B cell (primary cell): Measurements from ENCODE around the gene AHDC1. TPM values are rescaled to one million over a fixed set of nuclear protein-coding genes. Genes with fewer than 3 reads are reported as not detected.

Source experiments
- ATAC-seq: fragments of 200-7000 bp; cut with Tn5 transposase; one replicate; pipeline ENCODE4 v1.10.0; 2021; ENCODE audit warnings: low read depth, mild to moderate bottlenecking, moderate number of reproducible peaks, moderate library complexity
- CTCF ChIA-PET: fragments of 350-600 bp; sonication (Branson Sonifier 250); formaldehyde crosslinking; loops from one replicate; lab custom pipeline; 2021; ENCODE audit warnings: antibody characterized with exemption, inconsistent platforms; lab: Charles Lee
- POLR2A ChIA-PET: fragments of 350-600 bp; sonication (Branson Sonifier 250); formaldehyde crosslinking; loops from one replicate; lab custom pipeline; 2021; ENCODE audit warnings: antibody characterized with exemption; lab: Charles Lee
- DNase-seq: peaks from one replicate; pipeline ENCODE4 v3.0.0; 2013
- H2AFZ ChIP-seq: 2 replicates; pipeline ENCODE4 v1.6.1; 2012; ENCODE audit warnings: mild to moderate bottlenecking, low read depth, low read length; ENCODE audit not compliant: insufficient read depth, poor library complexity, severe bottlenecking
- H3K27ac ChIP-seq, 2 donors: 1 replicate in 1 of 2; 2 replicates in 1 of 2; pipeline ENCODE4 v1.5.1; 2012 to 2013; ENCODE audit warnings: low read length in 2 of 2, mild to moderate bottlenecking in 2 of 2, moderate library complexity in 1 of 2
- H3K27me3 ChIP-seq, 4 experiments: fragments of 200-600 bp in 1 of 4; sonication (generic) in 1 of 4; replicated peaks in 1 of 4; 1 replicate in 2 of 4; 2 replicates in 2 of 4; pipeline versions ENCODE4 v1.6.1 to v1.7.0; 2013 to 2016; ENCODE audit warnings: low read length in 3 of 4, mild to moderate bottlenecking in 2 of 4, mixed read lengths in 1 of 4, moderate library complexity in 1 of 4; ENCODE audit not compliant: insufficient read depth in 4 of 4, control insufficient read depth in 3 of 4; ENCODE audit errors: control extremely low read depth in 1 of 4
- H3K36me3 ChIP-seq, 2 experiments: replicated peaks in 1 of 2; 1 replicate in 1 of 2; 2 replicates in 1 of 2; pipeline versions ENCODE4 v1.6.1 to v1.7.1; 2013; ENCODE audit warnings: low read length in 1 of 2; ENCODE audit not compliant: insufficient read depth in 2 of 2, control insufficient read depth in 1 of 2; ENCODE audit errors: control extremely low read depth in 1 of 2, extremely low read depth in 1 of 2
- H3K4me1 ChIP-seq, 2 donors: fragments of 200-600 bp in 1 of 2; sonication (generic) in 1 of 2; 1 replicate in 1 of 2; 2 replicates in 1 of 2; pipeline versions ENCODE4 v1.5.1 to v1.6.1; 2013 to 2017; ENCODE audit warnings: low read length in 2 of 2; ENCODE audit not compliant: control insufficient read depth in 2 of 2, insufficient read depth in 2 of 2
- H3K4me2 ChIP-seq: replicated peaks from 2 replicates; pipeline ENCODE3; 2012; ENCODE audit warnings: mild to moderate bottlenecking, low read depth, low read length; ENCODE audit not compliant: poor library complexity, severe bottlenecking
- H3K4me3 ChIP-seq, 5 experiments: fragments of 200-600 bp in 1 of 5; sonication (generic) in 1 of 5; 1 replicate in 3 of 5; 2 replicates in 2 of 5; pipeline versions ENCODE4 v1.5.1 to v1.7.0; 2011 to 2016; ENCODE audit warnings: low read length in 4 of 5, mild to moderate bottlenecking in 4 of 5, low read depth in 2 of 5, control low read depth in 1 of 5, moderate library complexity in 1 of 5; ENCODE audit not compliant: insufficient read depth in 1 of 5; ENCODE audit errors: control extremely low read depth in 1 of 5, extremely low read depth in 1 of 5
- H3K79me2 ChIP-seq: fragments of 200-600 bp; sonication (generic); one replicate; pipeline ENCODE4 v1.6.0; 2016; ENCODE audit warnings: low read length; ENCODE audit not compliant: control insufficient read depth, insufficient read depth
- H3K9ac ChIP-seq: fragments of 200-600 bp; sonication (generic); 2 replicates; pipeline ENCODE4 v1.6.1; 2017; ENCODE audit warnings: mild to moderate bottlenecking, low read length, moderate library complexity
- H3K9me3 ChIP-seq, 3 donors: one replicate each; pipeline versions ENCODE4 v1.6.1 to v1.7.1; 2013; ENCODE audit warnings: low read length in 2 of 3; ENCODE audit not compliant: control insufficient read depth in 2 of 3, insufficient read depth in 1 of 3; ENCODE audit errors: control extremely low read depth in 1 of 3
- H4K20me1 ChIP-seq: 2 replicates; pipeline ENCODE4 v1.6.0; 2012; ENCODE audit warnings: mild to moderate bottlenecking, low read length; ENCODE audit not compliant: insufficient read depth, control insufficient read depth, poor library complexity, severe bottlenecking
- H3K27ac Mint-ChIP-seq: one replicate; pipeline ENCODE4 v1.8.0; 2021; ENCODE audit warnings: mixed read lengths
- H3K27me3 Mint-ChIP-seq: one replicate; pipeline ENCODE4 v1.8.0; 2021; ENCODE audit warnings: mixed read lengths
- H3K4me1 Mint-ChIP-seq: one replicate; pipeline ENCODE4 v1.8.0; 2021; ENCODE audit warnings: mixed read lengths
- H3K4me3 Mint-ChIP-seq: one replicate; pipeline ENCODE4 v1.8.0; 2021; ENCODE audit warnings: mixed read lengths
- H3K9me3 Mint-ChIP-seq: one replicate; pipeline ENCODE4 v1.8.0; 2022; ENCODE audit warnings: mixed read lengths; ENCODE audit not compliant: insufficient read depth
- CTCF ChIP-seq: fragments of 200-600 bp; IDR thresholded peaks from one replicate; pipeline ENCODE4 v1.8.0; 2022; ENCODE audit warnings: antibody characterized with exemption, mild to moderate bottlenecking
- EZH2 ChIP-seq: IDR thresholded peaks from 2 replicates; pipeline ENCODE4 v1.6.1; 2012; ENCODE audit warnings: borderline replicate concordance, low read depth, mild to moderate bottlenecking, moderate library complexity, low read length; ENCODE audit not compliant: insufficient read depth, poor library complexity, severe bottlenecking
- WGBS: methylation state at CpG from one replicate; pipeline ENCODE4 v1.1.5; 2013; ENCODE audit warnings: missing lambda C conversion rate; ENCODE audit not compliant: insufficient coverage; 5-methylcytosine and 5-hydroxymethylcytosine counted together
- intact Hi-C: fragments of 100-400 bp; cut with micrococcal nuclease; formaldehyde crosslinking; loops from one replicate; pipeline ENCODE4 v1.10.0; 2022
- polyA plus RNA-seq: library from polyadenylated mRNA; depleted of rRNA; stranded (reverse); fragments of >200 nt; gene quantifications from 2 replicates; pipeline ENCODE4 v1.2.3, GENCODE V29; 2012
- total RNA-seq, 2 donors: library from RNA; stranded (reverse); fragments of 120-200 nt in 1 of 2; gene quantifications; 1 replicate in 1 of 2; 2 replicates in 1 of 2; pipeline versions ENCODE4 v1.2.3 to v1.2.4, GENCODE V29; 2013 to 2022

The AHDC1 gene
- total and polyA plus RNA-seq, 2 donors (not counting 1 experiment from before 2014, with no cell fraction given): 6.2 to 32.0 TPM

DNA sequence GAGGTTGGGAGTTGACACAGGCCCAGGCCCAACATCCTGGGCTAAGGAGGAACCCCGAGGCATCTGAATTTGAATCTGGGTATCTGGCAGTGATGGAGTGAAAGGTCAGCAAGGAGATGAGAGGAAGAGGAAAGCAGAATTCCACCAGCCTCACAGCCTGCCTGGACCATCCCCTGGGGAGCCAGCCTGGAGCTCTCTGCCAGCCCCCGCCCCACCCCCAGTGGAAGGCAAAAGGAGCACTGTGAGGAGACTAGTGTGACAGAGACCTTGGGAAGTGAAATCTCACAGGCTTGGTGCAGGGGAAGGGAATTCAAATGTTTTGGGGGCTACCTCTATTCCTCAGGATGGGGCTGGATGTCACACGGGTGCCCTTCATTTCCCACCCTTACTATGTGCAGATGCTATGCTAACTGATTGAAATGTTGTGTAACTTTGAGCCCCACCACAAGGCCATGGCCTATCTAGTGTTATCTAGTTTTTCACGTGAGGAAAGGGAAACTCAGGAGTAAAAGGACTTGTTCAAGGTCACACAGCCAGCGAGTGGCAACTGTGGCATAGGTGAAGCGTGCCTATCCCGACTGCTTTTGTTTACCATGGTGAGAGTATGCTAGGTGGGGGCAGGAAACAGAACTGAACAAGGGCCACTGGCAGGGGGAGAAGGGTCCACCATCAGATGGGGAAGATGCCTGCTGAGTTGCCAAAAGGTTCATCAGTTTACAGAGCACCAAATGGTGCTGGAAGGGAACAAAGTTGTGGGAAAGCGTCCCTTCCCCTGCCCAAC, 29.8 kb downstream of the AHDC1 start:
- 94% methylated on average over 5 of the region's 8 CpGs for WGBS
- H3K4me2 ChIP-seq: no peak overlapping the region
- DNase-seq: no peak
- no peak overlapping the region for H2AFZ ChIP-seq
- peaks cover 36% of the 10 kb centered on the region for H3K79me2 ChIP-seq
- no peaks in the 10 kb centered on the region for H3K9me3 ChIP-seq
- no peaks in the 10 kb centered on the region for H3K27me3 Mint-ChIP-seq
- H3K4me3 ChIP-seq: no peak overlapping the region
- no peaks in the 10 kb centered on the region for H3K9me3 Mint-ChIP-seq
- ChIA-PET POLR2A (no interaction called here), CTCF (interaction anchor here (0.8 to 2.9 kb wide), 6 partner anchors 18 to 158 kb away, joined by 3 to 10 read pairs (median 4); partner anchors contain the start of gene AHDC1)
- intact Hi-C loops: loop anchor here (2.0 kb wide), 1 partner anchor 17 kb away; no protein-coding TSS in a partner anchor
- ATAC-seq: no peak
- H3K27ac Mint-ChIP-seq: peak overlapping the region; percentile 27
- peaks cover 0 to 4% (median 2%) of the 10 kb centered on the region in 4 experiments for H3K27me3 ChIP-seq
- H3K9ac ChIP-seq: no peak overlapping the region
- H3K4me1 ChIP-seq: peaks cover 14 to 36% of the 10 kb centered on the region in 2 donors
- H4K20me1 ChIP-seq: peaks cover 31% of the 10 kb centered on the region
- H3K27ac ChIP-seq: no peak overlapping the region
- peak overlapping the region; percentile 79 for H3K4me3 Mint-ChIP-seq
- TF ChIP-seq EZH2 (no peak), CTCF (no peak)
- no peaks in the 10 kb centered on the region for H3K36me3 ChIP-seq
- peaks cover 44% of the 10 kb centered on the region for H3K4me1 Mint-ChIP-seq
